ENCODE data around the gene ANAPC15. TPM values are rescaled to one million over a fixed set of nuclear protein-coding genes. Genes with fewer than 3 reads are reported as not detected.

The ANAPC15 gene
- total RNA-seq, 1 experiment from 2014 or later: 75.4 TPM

- Mint-ChIP-seq H3K4me3 (no peak overlapping the region), H3K36me3 (peaks cover 8% of the 10 kb centered on the region; the same call in 1 of the 2 replicates), H3K27ac (peak overlapping the region; percentile 51), H3K9me3 (no peaks in the 10 kb centered on the region), H3K27me3 (ENCODE audit: low read depth) (no peaks in the 10 kb centered on the region), H3K4me1 (no peaks in the 10 kb centered on the region; the same call in 1 of the 2 replicates)
- POLR2A ChIA-PET: no interaction called here
- ATAC-seq (no peak), DNase-seq (ENCODE audit: low spot score) (no peak)
- CTCF ChIA-PET: interaction anchor here (1.5 kb wide), 2 partner anchors 36 to 37 kb away, joined by 3 to 8 read pairs; no protein-coding TSS in a partner anchor
- TF ChIP-seq ATF6 (CRISPR knock-in tag; IDR thresholded peaks at IDR 0.05): no peak
- no peak for TF ChIP-seq GRHL2 (CRISPR knock-in tag; IDR thresholded peaks at IDR 0.05; ENCODE audit: insufficient replicate concordance, severe bottlenecking)
- TF ChIP-seq, protein P1, sequence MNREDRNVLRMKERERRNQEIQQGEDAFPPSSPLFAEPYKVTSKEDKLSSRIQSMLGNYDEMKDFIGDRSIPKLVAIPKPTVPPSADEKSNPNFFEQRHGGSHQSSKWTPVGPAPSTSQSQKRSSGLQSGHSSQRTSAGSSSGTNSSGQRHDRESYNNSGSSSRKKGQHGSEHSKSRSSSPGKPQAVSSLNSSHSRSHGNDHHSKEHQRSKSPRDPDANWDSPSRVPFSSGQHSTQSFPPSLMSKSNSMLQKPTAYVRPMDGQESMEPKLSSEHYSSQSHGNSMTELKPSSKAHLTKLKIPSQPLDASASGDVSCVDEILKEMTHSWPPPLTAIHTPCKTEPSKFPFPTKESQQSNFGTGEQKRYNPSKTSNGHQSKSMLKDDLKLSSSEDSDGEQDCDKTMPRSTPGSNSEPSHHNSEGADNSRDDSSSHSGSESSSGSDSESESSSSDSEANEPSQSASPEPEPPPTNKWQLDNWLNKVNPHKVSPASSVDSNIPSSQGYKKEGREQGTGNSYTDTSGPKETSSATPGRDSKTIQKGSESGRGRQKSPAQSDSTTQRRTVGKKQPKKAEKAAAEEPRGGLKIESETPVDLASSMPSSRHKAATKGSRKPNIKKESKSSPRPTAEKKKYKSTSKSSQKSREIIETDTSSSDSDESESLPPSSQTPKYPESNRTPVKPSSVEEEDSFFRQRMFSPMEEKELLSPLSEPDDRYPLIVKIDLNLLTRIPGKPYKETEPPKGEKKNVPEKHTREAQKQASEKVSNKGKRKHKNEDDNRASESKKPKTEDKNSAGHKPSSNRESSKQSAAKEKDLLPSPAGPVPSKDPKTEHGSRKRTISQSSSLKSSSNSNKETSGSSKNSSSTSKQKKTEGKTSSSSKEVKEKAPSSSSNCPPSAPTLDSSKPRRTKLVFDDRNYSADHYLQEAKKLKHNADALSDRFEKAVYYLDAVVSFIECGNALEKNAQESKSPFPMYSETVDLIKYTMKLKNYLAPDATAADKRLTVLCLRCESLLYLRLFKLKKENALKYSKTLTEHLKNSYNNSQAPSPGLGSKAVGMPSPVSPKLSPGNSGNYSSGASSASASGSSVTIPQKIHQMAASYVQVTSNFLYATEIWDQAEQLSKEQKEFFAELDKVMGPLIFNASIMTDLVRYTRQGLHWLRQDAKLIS (CRISPR knock-in tag; IDR thresholded peaks at IDR 0.05; ENCODE audit: borderline replicate concordance): no peak
- no peak for TF ChIP-seq KAT7 (CRISPR knock-in tag; IDR thresholded peaks at IDR 0.05; ENCODE audit: borderline replicate concordance)
- no peak for TF ChIP-seq TP53 (CRISPR knock-in tag; IDR thresholded peaks at IDR 0.05)
- no peak for TF ChIP-seq MLX (CRISPR knock-in tag; IDR thresholded peaks at IDR 0.05)
- TF ChIP-seq ZNF232 (CRISPR knock-in tag; IDR thresholded peaks at IDR 0.05): no peak
- TF ChIP-seq FOXJ3 (CRISPR knock-in tag; IDR thresholded peaks at IDR 0.05; ENCODE audit: borderline replicate concordance): no peak
- TF ChIP-seq MXD4 (CRISPR knock-in tag; IDR thresholded peaks at IDR 0.05; ENCODE audit: borderline replicate concordance): no peak
- no peak for TF ChIP-seq HMGA2 (CRISPR knock-in tag; IDR thresholded peaks at IDR 0.05)
- no peak for TF ChIP-seq MAX (CRISPR knock-in tag; IDR thresholded peaks at IDR 0.05)
- no peak for TF ChIP-seq NR1H2 (CRISPR knock-in tag; IDR thresholded peaks at IDR 0.05)
- no peak for TF ChIP-seq EMX1 (CRISPR knock-in tag; IDR thresholded peaks at IDR 0.05)
Measured at GRCh38 chr11:72061739-72062396, 50.6 kb downstream of the ANAPC15 start.

Small RNAs within 50 kb of the gene (microRNA-seq; reads per million reads assigned to microRNA genes)
- not detected for gene MIR3165 (ENCODE audit: borderline number of aligned reads)

Other genes starting within 250 kb of the ANAPC15 start
- gene DEFB131B, start 234.2 kb downstream of the ANAPC15 start, total RNA-seq (2021): not detected in 3 replicates
- 10.6 to 14.6 TPM (median 11.8 TPM) in 3 replicates for gene XNDC1N, start 184.1 kb downstream of the ANAPC15 start, total RNA-seq (2021)
- gene RNF121, start 183.6 kb downstream of the ANAPC15 start, total RNA-seq (2021): 40.2 to 45.3 TPM (median 41.0 TPM) in 3 replicates
- 14.1 to 17.3 TPM (median 15.0 TPM) in 3 replicates for gene IL18BP, start 113.8 kb downstream of the ANAPC15 start, total RNA-seq (2021)
- gene NUMA1, start 32.2 kb downstream of the ANAPC15 start, total RNA-seq (2021): 117 to 147 TPM (median 118 TPM) in 3 replicates
- 5.3 to 5.6 TPM (median 5.3 TPM) in 3 replicates for gene LRRC51, start 31.8 kb downstream of the ANAPC15 start, total RNA-seq (2021)
- gene LAMTOR1, start 9.4 kb downstream of the ANAPC15 start, total RNA-seq (2021): 79.4 to 84.3 TPM (median 80.4 TPM) in 3 replicates
- gene TOMT, start 6.8 kb downstream of the ANAPC15 start, total RNA-seq (2021): not detected in 3 replicates
- 0.25 TPM in 1 of 3 replicates, not detected in the others for gene FOLR3, start 23.0 kb upstream of the ANAPC15 start, total RNA-seq (2021)
- gene FOLR1, start 79.4 kb upstream of the ANAPC15 start, total RNA-seq (2021): 0.35 to 0.87 TPM (median 0.85 TPM) in 3 replicates
- gene FOLR2, start 104.1 kb upstream of the ANAPC15 start, total RNA-seq (2021): not detected in 3 replicates
- 125 to 138 TPM (median 136 TPM) in 3 replicates for gene INPPL1, start 112.1 kb upstream of the ANAPC15 start, total RNA-seq (2021)
- gene PHOX2A, start 131.5 kb upstream of the ANAPC15 start, total RNA-seq (2021): 1.3 to 1.6 TPM (median 1.3 TPM) in 3 replicates

All from WTC11 (cell line).